Right kidney (tissue), 1 donor: ENCODE measurements around the gene RETN.

Experiments
- DNase-seq: peaks from one replicate; pipeline ENCODE4 v3.0.0-alpha.2; 2016

The RETN gene

GRCh38 chr19:7658219-7658686, 10.6 kb upstream of the RETN start:
- no peak for DNase-seq

GRCh38 chr19:7661744-7662538, 6.9 kb upstream of the RETN start:
- DNase-seq: no peak

- DNase-seq: no peak
These were observed 6.2 kb upstream of the RETN start for GRCh38 chr19:7662657-7663056.

DNA sequence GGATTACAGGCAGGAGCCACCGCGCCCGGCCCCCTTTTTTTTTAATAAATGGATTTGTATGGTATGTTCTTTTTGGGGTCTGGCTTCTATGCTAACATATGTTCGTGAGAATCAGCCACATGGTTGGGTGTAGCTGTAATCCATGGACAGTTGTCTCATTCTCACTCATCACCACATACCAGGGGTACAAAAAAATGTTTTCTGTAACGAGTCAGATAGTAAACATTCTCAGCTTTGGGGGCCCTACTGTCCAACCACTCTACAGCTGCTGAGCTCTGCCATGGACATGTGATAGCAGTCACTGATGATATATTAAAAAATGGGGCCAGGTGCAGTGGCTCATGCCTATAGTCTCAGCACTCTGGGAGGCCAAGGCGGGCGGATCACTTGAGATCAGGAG, 5.1 kb upstream of the RETN start:
- DNase-seq: no peak

DNA sequence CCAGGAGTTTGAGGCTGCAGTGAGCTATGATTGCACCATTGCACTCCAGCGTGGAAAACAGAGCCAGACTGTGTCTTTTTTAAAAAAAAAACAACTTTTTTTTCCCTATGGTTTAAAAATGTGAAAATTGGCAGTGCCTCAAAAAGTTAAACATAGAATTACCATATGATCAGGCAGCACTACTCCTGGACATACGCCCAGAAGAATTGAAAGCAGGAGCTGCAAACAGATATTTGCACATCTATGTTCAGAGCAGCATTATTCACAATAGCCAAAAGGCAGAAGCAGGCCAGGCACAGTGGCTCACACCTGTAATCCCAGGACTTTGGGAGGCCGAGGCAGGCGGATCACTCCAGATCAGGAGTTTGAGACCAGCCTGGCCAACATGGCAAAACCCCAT, 3.8 kb upstream of the RETN start:
- no peak for DNase-seq

- no peak for DNase-seq
These were observed 792 bp downstream of the RETN start for GRCh38 chr19:7669641-7670040.

GRCh38 chr19:7670150-7670783, 1.4 kb downstream of the RETN start:
- DNase-seq: peak; percentile 33

DNA sequence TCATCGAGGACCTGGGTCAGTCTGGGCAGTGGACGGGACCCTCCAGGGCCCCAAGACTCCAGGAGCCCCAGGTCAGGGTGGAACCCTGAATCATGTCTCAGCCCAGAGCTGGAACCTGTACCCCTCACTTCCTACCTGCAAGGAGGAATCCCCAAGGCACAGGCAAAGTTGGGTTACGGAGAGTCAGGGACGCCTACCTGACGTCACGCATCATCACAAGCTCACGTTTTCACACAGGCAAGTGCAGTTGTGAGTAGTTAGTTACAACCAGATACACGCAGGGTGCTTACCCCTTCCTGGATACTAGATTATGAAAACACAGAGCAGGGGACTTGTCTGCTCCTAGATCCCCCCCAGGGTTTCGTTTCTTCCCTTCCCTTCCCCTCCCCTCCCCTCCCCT, 1.9 kb downstream of the RETN start:
- DNase-seq: no peak

GRCh38 chr19:7672522-7672921, 3.7 kb downstream of the RETN start:
- no peak for DNase-seq

DNA sequence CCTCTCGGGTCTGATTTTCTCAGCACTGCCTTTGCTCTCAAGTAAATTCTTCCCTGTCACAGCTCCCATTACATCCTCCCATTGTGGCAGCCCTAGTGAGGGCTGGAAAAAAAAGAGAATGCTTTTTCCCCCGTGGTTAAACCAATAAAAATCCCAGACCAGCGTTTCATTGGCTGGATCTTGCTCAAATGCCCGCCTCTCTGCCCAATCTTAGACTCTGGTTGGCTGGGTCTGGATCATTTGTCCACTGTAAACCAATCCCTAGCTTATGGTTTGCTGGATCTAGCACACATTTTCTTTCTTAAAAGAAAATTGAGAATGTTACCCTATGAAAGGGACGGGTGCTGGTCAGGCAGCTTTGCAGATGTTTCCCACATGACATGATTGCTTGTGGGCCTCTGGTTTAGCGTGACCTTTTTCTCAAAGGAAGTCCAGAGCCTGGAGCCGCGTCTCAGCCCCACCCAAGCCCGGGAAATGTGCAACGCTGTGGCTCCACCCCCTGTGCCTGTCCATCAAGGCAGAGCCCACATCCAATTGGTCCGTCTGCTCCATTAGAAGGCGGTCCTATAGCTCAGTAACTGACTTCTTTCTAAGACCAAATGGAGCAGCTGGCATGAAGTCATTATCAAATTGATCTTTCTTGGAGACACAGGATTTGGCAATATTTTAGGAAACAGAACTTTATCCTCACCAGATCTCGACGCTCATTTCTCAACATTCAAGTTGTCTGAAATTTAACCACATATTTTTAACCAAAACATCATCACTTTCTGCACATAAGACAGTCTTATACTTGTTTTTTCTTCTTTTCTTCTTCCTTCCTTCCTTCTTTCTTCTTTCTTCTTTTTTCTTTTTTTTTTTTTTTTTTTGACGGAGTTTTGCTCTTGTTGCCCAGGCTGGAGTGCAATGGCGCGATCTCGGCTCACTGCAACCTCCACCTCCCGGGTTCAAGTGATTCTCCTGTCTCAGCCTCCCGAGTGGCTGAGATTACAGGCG, 5.5 kb downstream of the RETN start:
- DNase-seq: no peak

- no peak for DNase-seq
These were observed 7.5 kb downstream of the RETN start for GRCh38 chr19:7676376-7676775.

DNA sequence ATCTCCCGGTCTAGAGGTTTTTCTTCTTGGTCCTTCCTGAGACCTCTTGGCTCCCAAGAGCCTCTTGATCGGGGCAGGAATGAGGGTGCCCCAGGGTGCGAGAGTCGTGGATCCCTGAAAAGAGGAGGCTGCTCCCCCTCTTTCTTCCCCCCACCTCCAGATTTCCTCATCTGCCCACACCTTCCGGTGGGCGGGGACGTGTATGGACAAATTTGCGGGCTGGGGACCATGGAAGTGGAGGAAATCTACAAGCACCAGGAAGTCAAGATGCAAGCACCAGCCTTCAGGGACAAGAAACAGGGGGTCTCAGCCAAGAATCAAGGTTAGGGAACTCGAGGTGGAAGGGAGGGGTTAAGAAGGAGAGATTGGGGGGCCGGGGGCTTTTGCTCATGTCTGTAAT, 8.0 kb downstream of the RETN start, which contains the start of gene MCEMP1:
MCEMP1 (plus strand) TSS at position 237 of the 400 bp plus-strand sequence; CDS start at position 268, 31 bp downstream.
- no peak for DNase-seq

DNA sequence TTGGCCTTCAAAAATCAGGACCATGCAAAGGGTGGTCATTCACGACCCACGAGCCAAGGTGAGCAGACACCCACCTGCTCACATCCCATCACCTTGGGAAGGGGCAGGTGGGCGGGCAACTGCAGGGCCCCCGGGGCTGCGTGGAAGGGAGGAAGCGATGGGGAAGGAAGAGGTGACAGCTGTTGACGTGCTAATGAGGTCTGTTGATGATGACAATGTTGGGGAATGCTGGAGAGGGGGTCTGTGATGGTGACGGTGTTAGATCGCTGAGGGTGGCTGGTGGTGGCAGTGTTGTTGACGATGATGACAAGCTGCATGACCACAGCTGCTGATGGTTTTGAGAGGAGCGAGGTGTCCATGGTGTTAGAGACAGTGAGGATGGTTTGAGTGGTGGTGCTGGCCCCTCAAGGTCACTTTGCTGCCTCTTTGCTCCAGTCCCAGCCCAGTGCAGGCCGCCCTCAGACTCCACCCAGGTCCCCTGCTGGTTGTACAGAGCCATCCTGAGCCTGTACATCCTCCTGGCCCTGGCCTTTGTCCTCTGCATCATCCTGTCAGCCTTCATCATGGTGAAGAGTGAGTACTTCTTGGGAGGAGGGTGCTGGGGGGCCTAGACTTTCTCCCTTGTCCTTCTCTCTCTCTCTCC, 8.9 kb downstream of the RETN start:
- DNase-seq: no peak

DNA sequence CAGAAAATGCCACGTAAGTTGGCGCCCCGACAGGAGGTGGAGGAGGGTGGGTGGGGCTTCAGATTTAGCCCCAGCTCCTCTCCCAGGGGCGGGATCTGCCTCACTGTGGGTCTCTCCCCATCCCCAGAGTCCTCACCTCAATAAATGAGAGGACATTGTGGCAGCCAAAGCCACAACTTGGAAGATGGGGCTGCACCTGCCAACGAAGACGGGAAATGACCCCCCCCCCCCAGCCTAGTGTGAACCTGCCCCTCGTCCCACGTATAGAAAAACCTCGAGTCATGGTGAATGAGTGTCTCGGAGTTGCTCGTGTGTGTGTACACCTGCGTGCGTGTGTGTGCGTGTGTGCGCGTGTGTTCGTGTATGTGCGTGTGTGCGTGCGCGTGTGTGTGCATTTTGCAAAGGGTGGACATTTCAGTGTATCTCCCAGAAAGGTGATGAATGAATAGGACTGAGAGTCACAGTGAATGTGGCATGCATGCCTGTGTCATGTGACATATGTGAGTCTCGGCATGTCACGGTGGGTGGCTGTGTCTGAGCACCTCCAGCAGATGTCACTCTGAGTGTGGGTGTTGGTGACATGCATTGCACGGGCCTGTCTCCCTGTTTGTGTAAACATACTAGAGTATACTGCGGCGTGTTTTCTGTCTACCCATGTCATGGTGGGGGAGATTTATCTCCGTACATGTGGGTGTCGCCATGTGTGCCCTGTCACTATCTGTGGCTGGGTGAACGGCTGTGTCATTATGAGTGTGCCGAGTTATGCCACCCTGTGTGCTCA, 10.3 kb downstream of the RETN start:
- peak; percentile 19 for DNase-seq

DNA sequence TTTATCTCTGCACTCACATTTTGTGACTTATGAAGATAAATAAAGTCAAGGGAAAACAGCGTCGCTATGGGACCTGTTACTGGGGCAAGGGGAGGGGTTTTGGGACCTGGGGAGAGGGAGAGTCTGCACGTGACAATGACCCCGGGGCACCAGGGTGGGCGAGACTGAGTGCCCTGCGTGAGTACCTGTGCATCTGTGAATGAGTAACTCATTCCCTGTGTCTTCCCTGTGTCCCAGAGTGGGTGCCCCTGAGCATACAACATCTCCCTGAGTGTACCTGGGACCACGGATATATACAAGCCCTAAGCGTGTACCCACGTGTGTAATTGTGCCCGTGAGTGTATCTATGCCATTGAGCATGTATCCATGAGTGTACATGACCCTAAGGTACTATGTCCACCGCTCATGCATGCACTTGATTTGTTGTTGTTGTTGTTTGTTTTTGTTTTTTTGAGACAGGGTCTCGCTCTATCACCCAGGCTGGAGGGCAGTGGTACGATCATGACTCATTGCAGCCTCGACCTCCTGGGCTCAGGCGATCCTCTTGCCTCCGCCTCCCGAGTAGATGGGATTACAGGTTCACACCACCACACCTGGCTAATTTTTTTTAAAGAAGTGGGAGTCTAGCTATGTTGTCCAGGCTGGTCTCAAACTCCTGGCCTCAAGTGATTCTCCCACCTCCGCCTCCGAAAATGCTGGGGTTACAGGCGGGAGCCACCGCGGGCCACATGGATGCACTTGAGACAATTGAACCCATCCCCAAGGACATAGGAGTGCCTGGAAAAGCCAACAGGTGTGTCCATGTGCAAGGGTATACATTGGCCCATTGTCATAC, 11.1 kb downstream of the RETN start:
- DNase-seq: no peak

- peak; percentile 89 for DNase-seq
These were observed 11.9 kb downstream of the RETN start, which contains the start of gene TRAPPC5 for GRCh38 chr19:7680606-7681339. Gene TRAPPC5, plus strand, starts transcription at chr19:7680833. Its CDS starts 1,421 bp downstream, at chr19:7682254.

- DNase-seq: peak; percentile 69
These were observed 12.7 kb downstream of the RETN start for GRCh38 chr19:7681340-7682174.

DNA sequence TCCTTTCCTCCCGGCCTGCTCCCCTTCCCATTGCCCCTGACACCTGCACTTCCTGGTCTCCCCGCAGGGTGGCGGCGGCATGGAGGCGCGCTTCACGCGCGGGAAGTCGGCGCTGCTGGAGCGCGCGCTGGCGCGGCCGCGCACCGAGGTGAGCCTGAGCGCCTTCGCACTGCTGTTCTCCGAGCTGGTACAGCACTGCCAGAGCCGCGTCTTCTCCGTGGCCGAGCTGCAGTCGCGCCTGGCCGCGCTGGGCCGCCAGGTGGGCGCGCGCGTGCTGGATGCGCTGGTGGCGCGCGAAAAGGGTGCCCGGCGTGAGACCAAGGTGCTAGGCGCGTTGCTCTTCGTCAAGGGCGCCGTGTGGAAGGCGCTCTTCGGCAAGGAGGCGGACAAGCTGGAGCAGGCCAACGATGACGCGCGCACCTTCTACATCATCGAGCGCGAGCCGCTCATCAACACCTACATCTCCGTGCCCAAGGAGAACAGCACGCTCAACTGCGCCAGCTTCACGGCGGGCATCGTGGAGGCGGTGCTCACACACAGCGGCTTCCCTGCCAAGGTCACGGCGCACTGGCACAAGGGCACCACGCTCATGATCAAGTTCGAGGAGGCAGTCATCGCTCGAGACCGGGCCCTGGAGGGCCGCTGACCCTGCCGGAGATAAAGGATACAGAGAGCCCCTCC, 13.5 kb downstream of the RETN start:
- DNase-seq: no peak
